Germinal center (tissue), 1 donor: ENCODE results near the gene MYO1A.
A peak's percentile ranks its signal among the peaks of the same experiment; 100 is the strongest.
"Not testable (repeated sequence)": the region's sequence is repeated elsewhere in the genome, so short reads cannot be mapped to it uniquely, and the experiment has no call there.

ENCODE experiments used
- DNase-seq: peaks from one replicate; pipeline ENCODE4 v3.0.0; 2012; ENCODE audit warnings: mixed read lengths, low spot score

The MYO1A gene

DNA sequence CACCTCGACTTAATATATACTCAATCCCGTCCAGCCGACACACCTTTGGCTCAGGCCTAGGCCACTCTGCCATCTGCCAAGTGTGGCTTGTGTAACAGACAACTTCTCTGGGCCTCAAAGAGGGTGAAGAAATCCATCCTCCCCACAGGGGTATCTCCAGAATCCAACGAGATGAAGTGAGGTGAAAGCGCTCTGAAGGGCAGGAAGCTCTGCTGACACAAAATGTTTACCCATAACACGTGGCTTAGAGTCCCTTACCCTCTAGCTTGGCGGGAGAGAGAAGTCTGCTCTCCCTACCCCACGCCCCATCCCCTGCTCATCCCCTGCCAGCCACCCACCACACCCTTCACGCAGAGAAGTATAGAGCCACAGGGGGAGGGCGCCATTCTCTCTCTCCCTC, 56.6 kb downstream of the MYO1A start:
- no peak for DNase-seq

DNA sequence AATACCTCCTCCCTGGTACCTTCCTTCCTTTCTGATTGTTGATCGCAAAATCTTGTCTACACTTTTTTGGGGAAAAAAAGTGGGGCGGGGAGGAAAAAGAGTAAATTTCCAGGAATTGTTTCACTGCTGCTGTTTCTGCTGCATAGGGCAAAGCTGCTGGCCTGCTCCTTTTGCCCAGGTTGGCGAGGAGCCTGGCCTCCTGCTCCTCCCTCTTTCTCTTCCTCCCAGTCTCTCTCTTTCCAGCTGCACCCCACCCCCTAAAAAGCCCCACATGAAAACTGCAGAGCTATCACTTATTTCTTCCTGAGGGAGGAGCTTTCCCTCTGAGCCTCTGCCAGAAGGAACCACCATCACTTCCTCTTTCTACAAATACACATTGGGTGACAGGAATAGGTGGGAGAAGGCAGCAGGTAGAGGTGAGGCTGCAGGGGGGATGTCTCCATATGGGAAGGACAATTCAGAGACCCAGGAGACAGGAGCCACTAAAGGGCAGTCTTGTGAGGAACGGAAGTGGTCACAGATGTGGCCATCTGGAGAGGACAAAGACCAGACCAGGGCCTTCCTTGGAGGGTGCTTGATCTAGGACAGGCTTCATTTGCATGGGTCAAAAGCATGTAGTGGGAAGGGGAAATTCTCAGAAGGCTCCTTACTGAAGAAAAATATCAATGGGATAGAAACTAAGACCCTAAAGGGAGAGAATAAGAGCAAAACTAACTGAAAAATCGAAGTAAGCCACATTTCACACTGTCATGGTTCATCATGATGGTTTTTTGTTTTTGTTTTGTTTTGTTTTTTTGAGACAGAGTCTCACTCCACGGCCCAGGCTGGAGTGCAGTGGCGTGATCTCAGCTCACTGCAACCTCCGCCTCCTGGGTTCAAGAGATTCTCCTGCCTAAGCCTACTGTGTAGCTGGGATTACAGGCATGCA, 58.3 kb downstream of the MYO1A start:
- no peak for DNase-seq

DNA sequence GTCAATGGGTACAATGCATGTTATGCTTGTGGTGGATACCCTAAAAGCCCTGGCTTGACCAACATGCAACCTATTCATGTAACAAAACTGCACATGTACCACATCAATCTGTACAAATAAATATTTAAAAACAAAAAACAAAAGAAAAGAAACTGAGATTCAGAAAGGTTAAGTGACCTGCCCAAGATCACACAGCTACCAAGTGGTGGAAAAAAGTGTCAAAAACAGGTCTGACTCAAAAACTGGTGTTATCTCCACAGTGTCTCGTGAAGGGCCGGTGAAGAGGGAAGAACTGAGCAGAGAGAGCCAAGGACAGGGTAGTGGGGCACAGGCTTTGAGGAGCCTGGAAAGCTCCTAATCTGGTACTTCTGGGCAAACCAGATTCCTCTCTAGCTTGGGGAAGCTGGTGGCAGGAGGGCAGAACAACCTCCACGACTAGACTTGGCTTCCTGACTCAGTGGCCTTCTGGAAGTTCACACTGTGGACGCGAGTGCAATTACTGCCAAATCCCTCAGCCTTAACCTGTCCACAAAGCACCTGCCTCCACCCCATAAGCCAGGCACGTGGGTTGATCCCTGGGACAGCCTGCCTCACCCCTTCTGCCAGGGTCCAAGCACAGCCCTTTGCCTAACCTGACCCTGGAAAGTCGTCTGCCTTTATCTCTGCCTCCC, 59.1 kb downstream of the MYO1A start:
- no peak for DNase-seq

DNA sequence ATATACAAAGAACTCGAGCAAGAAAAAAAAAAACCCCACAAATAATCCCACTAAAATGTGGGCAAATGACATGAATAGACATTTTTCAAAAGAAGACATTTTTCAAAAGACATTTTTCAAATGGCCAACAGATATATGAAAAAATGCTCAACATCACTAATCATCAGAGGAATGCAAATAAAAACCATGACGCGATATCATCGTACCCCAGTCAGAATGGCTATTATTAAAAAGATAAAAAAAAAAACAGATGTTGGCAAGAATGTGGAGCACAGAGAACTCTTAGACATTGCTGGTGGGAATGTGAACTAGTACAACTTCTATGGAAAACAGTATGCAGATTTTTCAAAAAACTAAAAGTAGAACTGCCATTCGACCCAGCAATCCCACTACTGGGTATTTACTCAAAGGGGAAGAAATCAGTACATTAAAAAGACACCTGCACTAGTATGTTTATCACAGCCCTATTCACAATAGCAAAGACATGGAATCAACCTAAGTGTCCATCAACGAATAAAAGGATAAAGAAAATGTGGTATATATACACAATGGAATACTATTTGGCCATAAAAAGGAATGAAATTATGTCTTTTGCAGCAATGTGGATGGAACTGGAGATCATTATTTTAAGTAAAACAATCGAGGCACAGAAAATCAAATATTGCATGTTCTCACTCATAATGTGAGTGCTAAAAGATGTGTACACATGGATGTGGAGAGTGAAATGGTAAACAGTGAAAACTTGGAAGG, 59.9 kb downstream of the MYO1A start:
- no peak for DNase-seq

DNA sequence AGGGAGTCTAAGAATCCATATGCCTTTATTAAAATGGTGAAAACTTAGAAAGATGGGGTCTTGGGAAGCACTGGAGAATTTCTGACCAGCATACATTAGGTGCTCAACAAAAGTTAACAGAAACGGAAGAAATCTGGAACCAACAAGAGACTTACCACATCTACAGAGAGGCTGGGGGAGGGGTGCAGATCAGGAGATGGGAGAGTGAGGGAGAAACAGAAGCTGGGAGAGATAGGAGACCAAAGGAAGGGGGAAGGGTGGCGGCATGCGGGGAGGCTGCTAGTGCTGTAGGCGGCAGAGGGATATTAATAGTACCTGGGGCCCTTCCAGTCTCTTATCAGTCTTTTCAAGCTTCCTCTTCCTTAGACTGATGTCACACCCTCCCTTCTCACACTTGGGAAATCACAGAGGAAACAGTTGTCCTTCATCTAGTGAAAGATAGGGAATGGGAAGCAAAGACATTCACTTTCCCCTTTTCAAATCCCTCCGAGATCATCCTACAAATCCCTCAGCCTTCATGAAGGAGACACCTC, 61.7 kb downstream of the MYO1A start:
- DNase-seq, result no peak

DNA sequence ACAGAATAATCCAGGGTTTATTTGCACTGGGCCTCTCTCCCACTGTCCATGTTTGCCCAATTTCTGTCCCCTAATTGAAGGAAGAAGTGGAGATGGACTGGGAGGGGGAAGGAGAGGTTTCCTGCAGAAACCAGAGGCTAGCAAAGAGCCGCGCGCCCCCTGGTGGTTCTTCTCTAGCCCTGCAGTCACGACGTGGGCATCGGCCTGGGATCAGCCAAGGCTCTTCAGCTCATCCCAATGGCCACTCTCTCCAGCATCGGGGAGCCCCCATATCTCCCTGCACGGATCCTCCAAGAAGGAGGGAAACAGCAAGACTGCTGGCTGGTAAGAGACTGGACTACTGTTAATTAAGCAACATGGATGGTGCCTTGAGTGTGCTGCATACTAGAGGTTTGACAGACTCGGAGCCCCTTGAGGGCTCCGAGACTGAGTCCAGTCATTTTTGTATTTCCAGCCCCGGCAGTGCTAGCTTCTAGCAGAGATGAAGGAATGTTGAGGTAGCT, 62.3 kb downstream of the MYO1A start:
- peak; percentile 78 for DNase-seq

DNA sequence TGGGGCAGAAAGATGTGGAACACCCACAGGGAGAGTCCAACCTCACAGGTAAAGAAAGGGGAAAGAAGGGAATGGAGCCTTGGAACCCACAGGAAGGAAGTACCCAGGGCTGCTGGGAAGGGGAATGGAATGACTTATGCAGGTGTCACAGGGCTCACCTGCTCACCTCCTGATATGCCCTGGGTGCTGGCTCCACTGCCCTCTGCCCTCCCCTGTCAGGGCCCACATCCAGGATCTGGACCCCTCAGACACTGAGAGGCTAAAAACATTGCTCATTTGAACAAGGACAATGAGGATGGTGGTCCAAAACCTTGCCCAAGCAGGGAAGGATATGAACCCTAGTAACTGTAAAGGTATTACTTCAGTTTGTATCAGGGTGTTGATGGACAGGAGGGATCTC, 62.9 kb downstream of the MYO1A start:
- DNase-seq, result peak; percentile 1

DNA sequence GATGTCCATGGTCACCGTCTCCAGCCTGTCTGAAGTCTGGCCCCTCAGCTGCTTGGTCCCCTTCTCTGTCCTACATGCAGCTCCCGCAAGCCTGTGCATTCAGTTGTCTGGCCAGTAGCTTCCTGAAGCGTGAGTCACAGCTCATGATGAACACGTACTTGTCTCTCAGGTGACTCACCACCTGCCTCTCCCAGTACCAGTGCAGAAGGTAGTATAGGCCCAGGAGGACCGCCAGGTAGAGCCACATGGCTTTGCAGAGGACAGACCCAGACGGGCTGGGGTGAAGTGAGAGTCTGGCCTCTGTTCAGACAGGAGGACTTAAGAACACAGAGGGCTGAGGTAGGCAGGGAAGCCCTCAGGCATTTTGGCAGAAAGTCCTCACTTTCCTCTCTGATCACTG, 64.2 kb downstream of the MYO1A start:
- DNase-seq, result not testable (repeated sequence)

DNA sequence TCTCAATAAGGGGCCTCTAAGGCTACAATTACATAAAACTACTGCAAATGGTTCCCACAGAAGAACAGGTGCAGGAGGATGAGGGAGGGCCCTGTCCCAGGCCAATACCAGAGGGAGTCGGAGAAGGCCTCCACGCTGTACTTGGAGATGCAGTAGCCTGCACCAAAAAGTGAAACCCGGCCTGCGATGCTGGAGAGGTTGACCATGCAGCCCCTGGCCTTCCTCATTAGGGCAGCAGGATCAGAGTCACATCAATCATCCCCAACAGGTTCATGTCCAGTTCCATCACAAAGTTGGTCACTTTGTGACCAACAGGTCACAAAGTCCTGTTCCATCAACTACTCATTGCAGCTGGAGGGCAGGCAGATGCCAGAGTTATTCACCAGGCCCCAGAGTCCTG, 66.5 kb downstream of the MYO1A start:
- DNase-seq, result peak; percentile 1

DNA sequence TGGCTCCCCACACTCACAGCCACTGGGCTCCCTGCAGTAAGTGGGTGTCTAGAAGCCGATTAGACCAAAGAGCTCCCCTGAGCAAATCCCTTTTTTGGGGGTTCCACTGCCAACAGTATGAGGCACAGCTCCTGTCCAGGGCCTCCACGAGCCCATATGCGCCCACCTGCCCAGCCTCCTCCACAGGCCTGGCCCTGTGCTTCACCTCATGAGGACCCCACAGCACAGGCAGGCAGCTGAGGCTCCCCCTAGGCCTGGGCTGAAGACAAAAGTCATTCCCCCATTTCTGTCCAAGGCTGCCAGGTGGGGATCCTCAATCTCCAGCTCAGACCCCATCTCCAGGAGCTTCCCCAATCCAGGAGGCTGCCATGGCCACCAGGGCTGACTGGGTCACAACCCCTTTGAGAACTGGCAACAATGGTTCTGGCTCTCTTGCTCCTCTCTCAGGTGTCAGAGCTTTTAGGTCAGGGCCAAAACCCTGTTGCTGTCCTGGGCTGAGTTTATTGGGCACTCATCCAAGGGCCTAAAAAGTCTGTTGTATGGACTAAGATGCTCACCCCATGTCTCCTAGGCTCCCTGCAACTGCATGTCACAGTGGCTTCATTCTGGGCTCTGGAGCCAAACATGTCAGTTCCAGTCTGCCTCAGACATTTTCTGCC, 67.2 kb downstream of the MYO1A start:
- not testable (repeated sequence) for DNase-seq

DNA sequence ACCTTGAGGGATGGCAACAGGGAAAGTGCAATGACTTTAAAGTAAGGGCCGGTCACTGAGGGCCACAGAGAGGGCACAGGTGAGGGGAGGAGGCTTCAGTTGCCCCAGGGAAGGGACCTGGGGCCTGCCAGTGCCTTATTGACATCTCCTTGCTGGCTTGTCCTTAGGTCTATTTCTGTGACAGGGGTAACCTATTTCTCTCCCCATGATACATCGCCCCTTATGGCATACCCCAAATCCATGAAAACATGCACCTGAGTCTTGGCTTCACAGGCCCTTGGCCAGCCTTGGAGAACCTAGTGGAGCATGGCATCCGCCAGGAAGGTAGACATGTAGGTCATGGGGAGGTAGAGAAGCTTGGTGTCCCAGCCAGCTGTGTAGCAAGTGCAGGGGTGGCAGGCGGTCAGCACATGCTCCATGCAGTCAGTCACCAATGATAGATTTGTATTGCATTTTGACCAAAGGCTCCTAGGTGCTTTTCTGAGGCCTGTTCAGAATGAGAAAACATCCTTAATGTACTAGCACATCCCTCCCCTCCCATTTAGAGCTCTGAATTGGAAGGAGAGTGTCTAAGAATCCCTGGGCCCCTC, 68.9 kb downstream of the MYO1A start:
- peak; percentile 0 for DNase-seq

DNA sequence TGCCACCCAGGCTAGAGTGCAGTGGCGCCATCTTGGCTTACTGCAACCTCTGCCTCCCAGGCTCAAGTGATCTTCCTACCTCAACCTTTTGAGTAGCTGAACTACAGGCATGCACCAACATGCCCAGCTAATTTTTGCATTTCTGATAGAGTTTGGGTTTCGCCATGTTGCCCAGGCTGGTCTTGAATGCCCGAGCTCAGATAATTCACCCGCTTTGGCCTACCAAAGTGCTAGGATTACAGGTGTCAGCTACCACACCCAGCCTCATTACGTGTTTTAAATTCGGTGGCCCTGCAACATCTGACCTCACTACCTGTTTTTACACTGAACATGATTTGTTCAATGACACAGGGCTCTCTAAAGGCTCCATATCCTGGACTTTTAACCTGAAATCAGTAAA, 69.7 kb downstream of the MYO1A start:
- DNase-seq, result no peak

DNA sequence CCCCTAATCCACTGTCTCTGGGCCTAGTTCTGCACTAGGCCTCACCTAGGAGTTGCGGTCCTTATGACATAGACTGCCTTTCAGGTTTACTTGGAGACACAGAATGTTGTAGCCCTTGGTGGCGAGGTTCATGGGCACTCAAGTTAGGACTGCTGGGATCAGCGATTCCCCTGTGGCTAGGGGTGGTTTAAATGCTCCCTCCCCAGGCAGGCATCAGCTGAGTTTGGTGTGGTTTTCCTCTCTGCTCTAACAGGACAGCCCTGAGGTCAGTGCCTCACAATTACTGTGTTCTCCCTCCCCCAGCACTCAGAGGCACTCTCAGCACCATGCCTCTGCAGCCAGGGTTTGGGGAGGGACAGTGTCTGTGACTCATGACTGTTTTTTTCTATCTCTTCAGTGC, 70.3 kb downstream of the MYO1A start:
- DNase-seq, result no peak
